Endodermal cell (in vitro differentiated cells): Measurements from ENCODE around the gene TREX2. TPM values are rescaled to one million over a fixed set of nuclear protein-coding genes. Genes with fewer than 3 reads are reported as not detected.
A peak's percentile ranks its signal among the peaks of the same experiment; 100 is the strongest.

Experiments
- DNase-seq: peaks from one replicate; pipeline ENCODE4 v3.0.0-alpha.2; 2017
- H3K27ac ChIP-seq: 2 replicates; pipeline ENCODE4 v1.5.1; 2013; ENCODE audit warnings: mild to moderate bottlenecking, low read depth, low read length, moderate library complexity
- H3K27me3 ChIP-seq: 2 replicates; pipeline ENCODE4 v1.6.1; 2013; ENCODE audit warnings: mild to moderate bottlenecking, low read length, moderate library complexity; ENCODE audit not compliant: insufficient read depth, control insufficient read depth, poor library complexity, severe bottlenecking
- H3K36me3 ChIP-seq: 2 replicates; pipeline ENCODE4 v1.7.0; 2013; ENCODE audit warnings: mild to moderate bottlenecking, low read length, moderate library complexity; ENCODE audit not compliant: control insufficient read depth, insufficient read depth
- H3K4me1 ChIP-seq: one replicate; pipeline ENCODE4 v1.7.0; 2013; ENCODE audit warnings: low read length; ENCODE audit not compliant: control insufficient read depth, insufficient read depth
- H3K4me3 ChIP-seq: 2 replicates; pipeline ENCODE4 v1.5.1; 2013; ENCODE audit warnings: mild to moderate bottlenecking, low read length, moderate library complexity
- H3K9ac ChIP-seq: 2 replicates; pipeline ENCODE4 v1.6.1; 2013; ENCODE audit warnings: mild to moderate bottlenecking, low read length, moderate library complexity; ENCODE audit not compliant: poor library complexity, severe bottlenecking; ENCODE audit errors: extremely low read depth
- H3K9me3 ChIP-seq: 2 replicates; pipeline ENCODE4 v1.6.1; 2013; ENCODE audit warnings: mild to moderate bottlenecking, low read length, moderate library complexity; ENCODE audit not compliant: control insufficient read depth
- H3K27ac Mint-ChIP-seq: 2 replicates; pipeline ENCODE4 v1.8.0; 2020; ENCODE audit warnings: mixed read lengths
- H3K27me3 Mint-ChIP-seq: 2 replicates; pipeline ENCODE4 v1.8.0; 2021; ENCODE audit warnings: mild to moderate bottlenecking, mixed read lengths; ENCODE audit not compliant: insufficient read depth
- H3K36me3 Mint-ChIP-seq: 2 replicates; pipeline ENCODE4 v1.8.0; 2020; ENCODE audit warnings: low read depth, mixed read lengths
- H3K4me1 Mint-ChIP-seq: 2 replicates; pipeline ENCODE4 v1.8.0; 2020; ENCODE audit warnings: mixed read lengths
- H3K4me3 Mint-ChIP-seq: 2 replicates; pipeline ENCODE4 v1.8.0; 2020; ENCODE audit warnings: mild to moderate bottlenecking, moderate library complexity, mixed read lengths
- H3K9me3 Mint-ChIP-seq: 2 replicates; pipeline ENCODE4 v1.8.0; 2020; ENCODE audit warnings: mild to moderate bottlenecking, mixed read lengths
- CTCF ChIP-seq: fragments of 200-600 bp; sonication (generic); conservative IDR thresholded peaks from 2 replicates; pipeline ENCODE4 v1.5.0; 2021; ENCODE audit warnings: antibody characterized with exemption, mild to moderate bottlenecking
- WGBS, 2 experiments: methylation state at CpG; one replicate each; pipeline versions ENCODE4 v1.1.5 to v1.1.7; 2013; ENCODE audit warnings: missing lambda C conversion rate in 2 of 2, mixed read lengths in 1 of 2; ENCODE audit not compliant: insufficient coverage in 1 of 2, insufficient read length in 1 of 2; 5-methylcytosine and 5-hydroxymethylcytosine counted together
- total RNA-seq, 2 donors: library from RNA; stranded (reverse); fragmentation: NEBNext Ultra II Directional in 1 of 2; extraction: Animal tissue kit (Norgen Biotek cat#: 25700) in 1 of 2; gene quantifications; 2 replicates in 1 of 2; 3 replicates in 1 of 2; pipeline ENCODE4 v1.2.1, GENCODE V29; 2021

TREX2 gene
- total RNA-seq, 2 donors from 2014 or later: 0.35 to 0.70 TPM

- Mint-ChIP-seq H3K27me3 (peaks cover 2% of the 10 kb centered on the region), H3K9me3 (peaks cover 51% of the 10 kb centered on the region), H3K4me1 (no peaks in the 10 kb centered on the region), H3K4me3 (no peak overlapping the region), H3K36me3 (no peaks in the 10 kb centered on the region), H3K27ac (no peak overlapping the region)
- Histone ChIP-seq H3K27ac (no peak overlapping the region), H3K4me1 (no peaks in the 10 kb centered on the region), H3K4me3 (no peak overlapping the region), H3K9ac (no peak overlapping the region), H3K36me3 (no peaks in the 10 kb centered on the region), H3K27me3 (no peaks in the 10 kb centered on the region), H3K9me3 (no peaks in the 10 kb centered on the region)
- DNase-seq: peak; percentile 58
- WGBS, 2 experiments: 85% methylated on average over 16 of the region's 27 CpGs; no CpG with 5 or more reads in 1 of the 2 experiments
- no peak for TF ChIP-seq CTCF
These were observed 42.5 kb upstream of the TREX2 start for GRCh38 chrX:153488231-153488914.

- H3K9me3 Mint-ChIP-seq: peaks cover 45% of the 10 kb centered on the region
- H3K27ac Mint-ChIP-seq: no peak overlapping the region
- no peak overlapping the region for H3K4me3 Mint-ChIP-seq
- TF ChIP-seq CTCF: no peak
- no peak overlapping the region for H3K27ac ChIP-seq
- no peaks in the 10 kb centered on the region for H3K27me3 ChIP-seq
- H3K4me1 Mint-ChIP-seq: no peaks in the 10 kb centered on the region
- no peaks in the 10 kb centered on the region for H3K9me3 ChIP-seq
- H3K36me3 ChIP-seq: no peaks in the 10 kb centered on the region
- H3K4me1 ChIP-seq: no peaks in the 10 kb centered on the region
- DNase-seq: no peak
- H3K4me3 ChIP-seq: no peak overlapping the region
- 91 to 100% methylated on average over 2 to 11 of the region's 11 CpGs for WGBS, 2 experiments
- H3K36me3 Mint-ChIP-seq: no peaks in the 10 kb centered on the region
- no peak overlapping the region for H3K9ac ChIP-seq
- peaks cover 2% of the 10 kb centered on the region for H3K27me3 Mint-ChIP-seq
These were observed 41.8 kb upstream of the TREX2 start for GRCh38 chrX:153487590-153488071.

- Histone ChIP-seq H3K4me3 (no peak overlapping the region), H3K4me1 (no peaks in the 10 kb centered on the region), H3K27me3 (no peaks in the 10 kb centered on the region), H3K9ac (no peak overlapping the region), H3K27ac (no peak overlapping the region), H3K36me3 (no peaks in the 10 kb centered on the region), H3K9me3 (no peaks in the 10 kb centered on the region)
- Mint-ChIP-seq H3K36me3 (no peaks in the 10 kb centered on the region), H3K27me3 (peaks cover 2% of the 10 kb centered on the region), H3K9me3 (peaks cover 45% of the 10 kb centered on the region), H3K27ac (no peak overlapping the region), H3K4me1 (no peaks in the 10 kb centered on the region), H3K4me3 (no peak overlapping the region)
- TF ChIP-seq CTCF: no peak
- 93 to 100% methylated on average over 1 to 10 of the region's 10 CpGs for WGBS, 2 experiments
- DNase-seq: no peak
These were observed 40.3 kb upstream of the TREX2 start for GRCh38 chrX:153486171-153486570.
